ENCODE data around the gene INHBC.
"Not testable (repeated sequence)": the region's sequence is repeated elsewhere in the genome, so short reads cannot be mapped to it uniquely, and the experiment has no call there.

INHBC gene

DNA sequence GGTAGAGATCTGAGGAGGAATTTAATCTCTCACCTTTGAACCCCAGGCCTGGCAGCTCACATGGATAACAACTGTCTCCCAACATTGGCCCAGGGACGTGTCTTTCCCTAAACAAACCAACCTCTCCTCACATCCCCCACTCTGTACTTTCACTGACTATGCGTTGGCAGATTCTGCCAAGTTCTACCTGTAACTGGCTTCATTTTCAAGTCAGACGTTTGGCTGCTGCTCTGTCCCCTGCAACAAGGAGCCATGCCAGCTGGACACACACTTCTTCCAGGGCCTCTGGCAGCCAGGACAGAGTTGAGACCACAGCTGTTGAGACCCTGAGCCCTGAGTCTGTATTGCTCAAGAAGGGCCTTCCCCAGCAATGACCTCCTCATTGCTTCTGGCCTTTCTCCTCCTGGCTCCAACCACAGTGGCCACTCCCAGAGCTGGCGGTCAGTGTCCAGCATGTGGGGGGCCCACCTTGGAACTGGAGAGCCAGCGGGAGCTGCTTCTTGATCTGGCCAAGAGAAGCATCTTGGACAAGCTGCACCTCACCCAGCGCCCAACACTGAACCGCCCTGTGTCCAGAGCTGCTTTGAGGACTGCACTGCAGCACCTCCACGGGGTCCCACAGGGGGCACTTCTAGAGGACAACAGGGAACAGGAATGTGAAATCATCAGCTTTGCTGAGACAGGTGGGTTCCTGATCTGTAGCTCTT lies at the start of gene INHBC:
TSS of gene INHBC (plus strand) at position 268 of the 707 bp plus-strand sequence. CDS start at position 371, 103 bp downstream.
- no peak for DNase-seq

GRCh38 chr12:57385586-57385985 lies 49.0 kb upstream of the INHBC start:
- DNase-seq = peak in 1 of 2 experiments; percentile 6

- peak in 1 of 2 experiments; percentile 13 for DNase-seq
Observed at GRCh38 chr12:57386187-57386720, 48.3 kb upstream of the INHBC start.

GRCh38 chr12:57388425-57388824 lies 46.2 kb upstream of the INHBC start:
- DNase-seq = peak in 1 of 2 experiments; percentile 6

- DNase-seq = no peak
Observed at GRCh38 chr12:57389033-57389432, 45.6 kb upstream of the INHBC start.

GRCh38 chr12:57390174-57390573 lies 44.4 kb upstream of the INHBC start:
- DNase-seq = no peak

DNA sequence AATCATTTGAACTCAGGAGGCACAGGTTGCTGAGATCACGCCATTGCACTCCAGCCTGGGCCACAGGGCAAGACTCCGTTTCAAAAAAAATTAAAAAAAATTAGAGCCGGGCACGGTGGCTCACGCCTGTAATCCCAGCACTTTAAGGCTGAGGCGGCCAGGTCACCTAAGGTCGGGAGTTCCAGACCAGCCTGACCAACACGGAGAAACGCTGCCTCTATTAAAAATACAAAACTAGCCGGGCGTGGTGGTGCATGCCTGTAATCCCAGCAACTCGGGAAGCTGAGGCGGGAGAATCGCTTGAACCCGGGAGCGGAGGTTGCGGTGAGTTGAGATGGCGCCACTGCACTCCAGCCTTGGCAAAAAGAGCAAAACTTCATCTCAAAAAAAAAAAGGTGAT lies 39.5 kb upstream of the INHBC start:
- no peak for DNase-seq

- DNase-seq = no peak
Observed at GRCh38 chr12:57397441-57397840, 37.1 kb upstream of the INHBC start.

DNA sequence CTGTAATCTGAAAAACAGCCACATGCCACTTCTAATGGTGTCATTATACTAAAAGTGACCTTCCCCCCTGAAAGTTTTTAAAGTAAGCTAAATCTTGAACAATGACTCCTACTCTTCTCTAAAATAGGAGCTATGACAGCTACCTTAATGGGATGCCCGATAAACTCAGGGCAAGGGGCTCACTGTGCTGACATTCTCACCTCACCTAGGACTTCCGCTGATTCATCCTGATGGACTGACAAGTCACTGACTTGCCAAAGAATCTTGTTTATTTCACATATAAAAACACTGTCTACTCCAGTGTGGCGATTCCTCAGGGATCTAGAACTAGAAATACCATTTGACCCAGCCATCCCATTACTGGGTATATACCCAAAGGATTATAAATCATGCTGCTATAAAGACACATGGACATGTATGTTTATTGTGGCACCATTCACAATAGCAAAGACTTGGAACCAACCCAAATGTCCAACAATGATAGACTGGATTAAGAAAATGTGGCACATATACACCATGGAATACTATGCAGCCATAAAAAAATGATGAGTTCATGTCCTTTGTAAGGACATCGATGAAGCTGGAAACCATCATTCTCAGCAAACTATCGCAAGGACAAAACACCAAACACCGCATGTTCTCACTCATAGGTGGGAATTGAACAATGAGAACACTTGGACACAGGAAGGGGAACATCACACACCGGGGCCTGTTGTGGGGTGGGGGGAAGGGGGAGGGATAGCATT lies 34.7 kb upstream of the INHBC start:
- DNase-seq = not testable (repeated sequence)

GRCh38 chr12:57401165-57401564 lies 33.4 kb upstream of the INHBC start:
- peak in 1 of 2 experiments; percentile 8 for DNase-seq

- DNase-seq = not testable (repeated sequence)
Observed at GRCh38 chr12:57402156-57402555, 32.4 kb upstream of the INHBC start.

DNA sequence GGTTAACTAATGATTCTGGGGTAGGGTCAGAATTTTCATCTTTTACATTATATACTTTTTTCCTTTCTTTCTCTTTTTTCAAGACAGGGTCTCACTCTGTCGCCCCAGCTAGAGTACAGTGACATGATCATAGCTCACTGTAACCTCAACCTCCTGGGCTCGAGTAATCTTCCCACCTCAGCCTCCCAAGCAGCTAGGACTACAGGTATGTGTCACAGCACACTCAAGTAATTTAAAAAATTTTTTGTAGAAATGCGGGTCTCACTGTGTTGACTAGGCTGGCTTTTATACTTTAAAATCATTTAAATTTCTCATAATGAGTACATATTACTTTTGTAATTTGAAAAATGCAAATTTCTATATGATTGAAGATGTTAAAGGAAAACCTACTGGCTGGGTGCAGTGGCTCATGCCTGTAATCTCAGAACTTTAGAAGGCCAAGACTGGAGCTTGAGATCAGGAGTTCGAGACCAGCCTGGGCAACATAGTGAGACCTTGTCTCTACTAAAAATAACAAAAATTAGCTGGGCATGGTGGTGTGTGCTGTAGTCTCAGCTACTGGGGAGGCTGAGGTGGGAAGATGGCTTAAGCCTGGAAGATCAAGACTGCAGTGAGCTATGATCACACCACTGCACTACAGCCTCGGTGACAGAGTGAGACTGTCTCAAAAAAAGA lies 29.5 kb upstream of the INHBC start:
- peak; percentile 56 to 59 for DNase-seq

DNA sequence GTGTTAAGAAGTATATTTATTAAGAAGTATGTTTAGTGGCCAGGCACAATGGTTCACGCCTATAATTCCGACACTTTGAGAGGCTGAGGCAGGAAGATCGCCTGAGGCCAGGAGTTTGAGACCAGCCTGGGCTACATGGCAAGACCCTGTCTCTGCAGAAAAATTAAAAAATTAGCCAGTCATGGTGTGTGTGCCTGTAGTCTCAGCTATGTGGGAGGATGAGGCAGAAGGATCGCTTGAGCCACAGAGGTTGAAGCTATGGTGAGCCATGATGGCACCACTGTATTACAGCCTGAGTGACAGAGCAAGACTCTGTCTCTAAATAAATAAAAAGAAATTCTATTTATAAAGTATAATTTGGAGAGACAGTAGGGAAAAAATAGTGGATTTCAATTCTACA lies 24.1 kb upstream of the INHBC start:
- peak in 1 of 2 experiments; percentile 10 for DNase-seq

- not testable (repeated sequence) for DNase-seq
Observed at GRCh38 chr12:57414160-57414559, 20.4 kb upstream of the INHBC start.

- DNase-seq = no peak
Observed at GRCh38 chr12:57415088-57415487, 19.5 kb upstream of the INHBC start.

GRCh38 chr12:57416039-57416996 lies 18.3 kb upstream of the INHBC start:
- DNase-seq = peak in 1 of 2 experiments; percentile 11

GRCh38 chr12:57418255-57418654 lies 16.3 kb upstream of the INHBC start:
- peak in 1 of 2 experiments; percentile 1 for DNase-seq

DNA sequence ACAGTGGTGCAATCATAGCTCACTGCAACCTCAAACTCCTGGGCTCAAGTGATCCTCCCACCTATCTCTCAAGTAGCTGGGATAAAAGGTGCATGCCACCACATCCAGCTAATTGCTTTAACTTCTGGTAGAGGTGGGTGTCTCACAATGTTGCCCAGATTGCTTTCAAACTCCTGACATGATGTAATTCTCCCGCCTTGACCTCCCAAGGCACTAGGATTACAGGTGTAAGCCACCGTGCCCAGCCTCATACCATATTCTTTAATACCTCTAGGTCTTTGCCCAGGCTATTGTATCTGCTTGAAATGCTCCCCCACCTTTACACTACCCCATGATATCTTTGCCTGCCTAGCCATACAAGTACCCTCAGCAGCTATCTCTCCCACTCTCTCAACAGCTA lies 15.1 kb upstream of the INHBC start:
- no peak for DNase-seq

GRCh38 chr12:57420482-57420881 lies 14.1 kb upstream of the INHBC start:
- DNase-seq = no peak

- DNase-seq = not testable (repeated sequence)
Observed at GRCh38 chr12:57426948-57427347, 7.6 kb upstream of the INHBC start.

GRCh38 chr12:57428965-57429364 lies 5.6 kb upstream of the INHBC start:
- no peak for DNase-seq

- no peak for DNase-seq
Observed at GRCh38 chr12:57429473-57430111, 5.0 kb upstream of the INHBC start.
